HG02981 (cell line): ENCODE data around the gene ABCA7.

Experiments
- ATAC-seq: cut with Tn5 transposase; IDR thresholded peaks from one replicate; pipeline ENCODE4 v1.9.1; 2021; ENCODE audit warnings: mild to moderate bottlenecking, moderate library complexity; ENCODE audit not compliant: unreplicated experiment

ABCA7 gene, protein sequence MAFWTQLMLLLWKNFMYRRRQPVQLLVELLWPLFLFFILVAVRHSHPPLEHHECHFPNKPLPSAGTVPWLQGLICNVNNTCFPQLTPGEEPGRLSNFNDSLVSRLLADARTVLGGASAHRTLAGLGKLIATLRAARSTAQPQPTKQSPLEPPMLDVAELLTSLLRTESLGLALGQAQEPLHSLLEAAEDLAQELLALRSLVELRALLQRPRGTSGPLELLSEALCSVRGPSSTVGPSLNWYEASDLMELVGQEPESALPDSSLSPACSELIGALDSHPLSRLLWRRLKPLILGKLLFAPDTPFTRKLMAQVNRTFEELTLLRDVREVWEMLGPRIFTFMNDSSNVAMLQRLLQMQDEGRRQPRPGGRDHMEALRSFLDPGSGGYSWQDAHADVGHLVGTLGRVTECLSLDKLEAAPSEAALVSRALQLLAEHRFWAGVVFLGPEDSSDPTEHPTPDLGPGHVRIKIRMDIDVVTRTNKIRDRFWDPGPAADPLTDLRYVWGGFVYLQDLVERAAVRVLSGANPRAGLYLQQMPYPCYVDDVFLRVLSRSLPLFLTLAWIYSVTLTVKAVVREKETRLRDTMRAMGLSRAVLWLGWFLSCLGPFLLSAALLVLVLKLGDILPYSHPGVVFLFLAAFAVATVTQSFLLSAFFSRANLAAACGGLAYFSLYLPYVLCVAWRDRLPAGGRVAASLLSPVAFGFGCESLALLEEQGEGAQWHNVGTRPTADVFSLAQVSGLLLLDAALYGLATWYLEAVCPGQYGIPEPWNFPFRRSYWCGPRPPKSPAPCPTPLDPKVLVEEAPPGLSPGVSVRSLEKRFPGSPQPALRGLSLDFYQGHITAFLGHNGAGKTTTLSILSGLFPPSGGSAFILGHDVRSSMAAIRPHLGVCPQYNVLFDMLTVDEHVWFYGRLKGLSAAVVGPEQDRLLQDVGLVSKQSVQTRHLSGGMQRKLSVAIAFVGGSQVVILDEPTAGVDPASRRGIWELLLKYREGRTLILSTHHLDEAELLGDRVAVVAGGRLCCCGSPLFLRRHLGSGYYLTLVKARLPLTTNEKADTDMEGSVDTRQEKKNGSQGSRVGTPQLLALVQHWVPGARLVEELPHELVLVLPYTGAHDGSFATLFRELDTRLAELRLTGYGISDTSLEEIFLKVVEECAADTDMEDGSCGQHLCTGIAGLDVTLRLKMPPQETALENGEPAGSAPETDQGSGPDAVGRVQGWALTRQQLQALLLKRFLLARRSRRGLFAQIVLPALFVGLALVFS (N-terminal part only)

DNA sequence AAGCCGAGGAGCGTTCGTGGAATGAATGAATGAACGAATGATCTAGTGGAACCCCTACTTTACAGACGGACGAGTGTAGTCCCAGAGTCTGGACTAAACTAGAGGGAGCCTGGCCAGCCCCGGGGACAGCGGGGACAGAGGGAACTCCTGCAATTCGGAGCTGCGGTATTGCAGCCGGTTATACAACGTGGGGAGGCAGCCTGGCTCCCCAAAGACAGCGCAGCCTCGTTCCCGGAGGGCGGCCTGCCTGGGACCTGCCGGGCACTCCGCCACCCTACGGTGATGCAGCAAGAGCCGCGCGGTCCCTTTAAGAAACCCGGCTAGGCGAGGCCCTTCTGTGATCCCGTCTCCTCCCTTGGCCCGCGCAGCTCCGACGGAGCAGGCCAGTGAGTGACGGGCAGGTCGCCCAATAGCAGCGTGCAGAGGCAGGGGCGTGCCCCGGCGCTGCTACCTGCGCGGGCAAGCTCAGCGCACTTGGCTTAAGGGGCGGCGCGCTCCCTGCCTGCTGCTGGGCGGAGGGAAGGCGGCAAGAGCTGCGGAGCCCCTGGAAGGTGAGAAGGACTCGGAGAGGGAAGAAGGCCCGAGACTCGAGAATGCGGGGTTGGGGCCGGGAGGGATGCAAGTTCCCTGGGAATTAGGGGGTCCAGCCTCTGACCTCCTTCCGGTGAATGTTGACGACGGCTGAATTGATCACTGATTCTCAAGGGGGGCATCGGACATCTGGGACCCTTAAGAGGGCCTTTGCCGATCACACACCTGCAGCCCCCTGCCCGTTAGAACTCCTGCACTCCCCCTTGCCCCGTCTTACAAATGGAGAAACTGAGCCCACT lies at the start of gene ABCA7:
ABCA7 (plus strand) TSS at position 462 of the 830 bp plus-strand sequence. CDS start 1,255 bp downstream, outside the sequence.
- peak; percentile 69 for ATAC-seq

DNA sequence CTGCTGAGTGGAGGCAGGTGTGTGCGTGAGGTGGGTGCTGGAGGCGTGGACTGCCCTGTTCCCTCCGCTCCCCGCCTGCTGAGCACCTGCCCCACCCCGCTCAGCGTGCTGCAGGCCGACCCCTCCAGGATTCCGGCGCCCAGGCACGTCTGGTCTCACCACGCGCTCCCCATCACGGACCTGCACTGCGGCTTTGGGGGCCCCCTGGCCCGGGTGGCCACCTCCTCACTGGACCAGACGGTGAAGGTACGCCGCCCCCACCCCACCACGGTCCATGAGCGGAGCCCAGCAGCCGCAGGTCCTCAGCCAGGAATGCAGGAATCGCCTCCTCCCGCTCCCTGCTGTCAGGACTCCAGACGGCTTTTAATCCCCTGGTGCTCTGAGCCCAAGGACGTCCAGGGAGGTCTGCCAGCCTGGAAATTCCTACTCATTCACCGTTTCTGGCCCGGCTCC lies 49.8 kb upstream of the ABCA7 start:
- no peak for ATAC-seq

DNA sequence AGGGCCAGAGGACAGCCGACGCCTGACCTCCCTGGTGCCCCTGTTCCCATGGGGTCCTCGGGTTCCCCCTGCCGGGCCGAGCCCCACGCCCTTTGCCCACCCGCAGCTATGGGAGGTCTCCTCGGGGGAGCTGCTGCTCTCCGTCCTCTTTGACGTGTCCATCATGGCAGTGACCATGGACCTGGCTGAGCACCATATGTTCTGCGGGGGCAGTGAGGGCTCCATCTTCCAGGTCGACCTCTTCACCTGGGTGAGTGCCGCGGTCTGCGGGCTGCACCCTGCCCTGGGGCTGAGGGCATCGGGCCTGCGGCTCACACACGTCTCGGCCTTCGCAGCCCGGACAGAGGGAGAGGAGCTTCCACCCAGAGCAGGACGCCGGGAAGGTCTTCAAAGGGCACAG lies 49.2 kb upstream of the ABCA7 start:
- ATAC-seq: no peak

DNA sequence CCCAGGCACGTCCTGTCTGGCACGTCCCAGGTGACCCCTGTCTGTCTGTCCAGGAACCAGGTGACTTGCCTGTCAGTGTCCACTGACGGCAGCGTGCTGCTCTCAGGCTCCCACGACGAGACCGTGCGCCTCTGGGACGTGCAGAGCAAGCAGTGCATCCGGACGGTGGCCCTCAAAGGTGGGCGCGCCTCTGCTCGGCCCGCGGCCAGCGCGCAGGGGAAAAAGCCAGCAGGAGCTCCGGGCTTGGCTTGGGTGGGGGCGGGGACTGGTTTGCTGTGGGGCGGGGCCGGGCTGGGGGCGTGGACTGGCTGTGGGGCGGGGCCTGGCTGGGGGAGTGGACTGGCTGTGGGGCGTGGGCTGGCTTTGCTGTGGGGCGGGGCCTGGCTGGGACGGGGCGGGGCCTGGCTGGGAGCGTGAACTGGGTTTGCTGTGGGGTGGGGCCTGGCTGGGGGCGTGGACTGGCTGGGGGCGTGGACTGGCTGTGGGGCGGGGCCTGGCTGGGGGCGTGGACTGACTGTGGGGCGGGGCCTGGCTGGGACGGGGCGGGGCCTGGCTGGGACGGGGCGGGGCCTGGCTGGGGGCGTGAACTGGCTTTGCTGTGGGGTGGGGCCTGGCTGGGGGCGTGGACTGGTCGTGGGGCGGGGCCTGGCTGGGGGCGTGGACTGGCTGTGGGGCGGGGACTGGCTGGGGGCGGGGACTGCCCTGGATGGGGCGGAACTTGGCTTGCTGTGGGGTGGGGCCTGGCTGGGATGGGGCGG lies 48.6 kb upstream of the ABCA7 start:
- no peak for ATAC-seq

DNA sequence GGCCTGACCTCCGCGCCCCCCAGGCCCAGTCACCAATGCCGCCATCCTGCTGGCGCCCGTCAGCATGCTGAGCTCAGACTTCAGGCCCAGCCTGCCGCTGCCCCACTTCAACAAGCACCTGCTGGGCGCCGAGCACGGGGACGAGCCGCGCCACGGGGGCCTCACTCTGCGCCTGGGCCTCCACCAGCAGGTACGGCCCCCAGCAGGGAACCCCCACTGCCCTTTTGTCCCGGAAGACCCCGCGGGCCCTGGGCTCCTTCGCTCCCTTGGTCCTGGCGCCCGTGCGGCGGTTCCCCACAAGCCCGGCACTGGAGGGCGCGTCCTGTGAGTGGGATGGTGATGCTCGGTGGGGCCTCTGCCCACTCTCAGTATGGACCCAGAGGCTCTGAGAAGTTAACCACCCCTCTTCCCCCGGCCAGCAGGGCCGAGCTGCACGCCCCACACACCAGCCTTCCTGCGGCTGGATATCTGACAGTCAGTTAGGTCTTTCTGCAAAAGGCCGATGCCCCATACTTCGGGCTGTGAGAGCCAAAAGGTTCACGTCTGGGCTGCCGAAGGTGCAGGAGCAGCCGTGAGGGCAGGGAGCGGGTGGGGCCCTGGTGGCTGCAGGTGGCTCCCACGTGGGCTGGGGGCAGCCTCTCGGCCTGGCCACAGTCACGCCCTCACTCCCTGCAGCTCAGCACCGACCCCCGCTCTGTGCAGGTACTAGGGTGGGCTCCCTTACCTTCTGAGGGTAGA lies 47.8 kb upstream of the ABCA7 start:
- ATAC-seq: no peak

DNA sequence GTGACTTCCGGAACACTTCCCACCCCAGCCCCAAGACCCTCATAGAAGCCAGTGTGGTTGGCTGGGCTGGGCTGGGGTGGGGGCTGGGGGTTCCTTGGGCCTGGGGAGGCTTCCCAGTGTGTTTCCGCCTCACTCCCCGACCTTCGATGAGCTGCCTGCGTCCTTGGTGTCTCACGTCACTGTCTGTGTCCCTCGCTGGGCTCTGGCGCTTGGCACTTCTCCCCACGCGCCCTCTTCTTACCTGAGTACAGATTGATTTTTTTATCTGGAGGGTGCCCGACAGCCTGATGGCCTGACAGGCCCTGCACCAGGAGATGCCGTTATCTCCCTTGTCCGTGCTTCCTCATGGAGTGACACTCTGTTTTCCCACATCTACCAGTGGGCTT lies 47.2 kb upstream of the ABCA7 start:
- no peak for ATAC-seq

DNA sequence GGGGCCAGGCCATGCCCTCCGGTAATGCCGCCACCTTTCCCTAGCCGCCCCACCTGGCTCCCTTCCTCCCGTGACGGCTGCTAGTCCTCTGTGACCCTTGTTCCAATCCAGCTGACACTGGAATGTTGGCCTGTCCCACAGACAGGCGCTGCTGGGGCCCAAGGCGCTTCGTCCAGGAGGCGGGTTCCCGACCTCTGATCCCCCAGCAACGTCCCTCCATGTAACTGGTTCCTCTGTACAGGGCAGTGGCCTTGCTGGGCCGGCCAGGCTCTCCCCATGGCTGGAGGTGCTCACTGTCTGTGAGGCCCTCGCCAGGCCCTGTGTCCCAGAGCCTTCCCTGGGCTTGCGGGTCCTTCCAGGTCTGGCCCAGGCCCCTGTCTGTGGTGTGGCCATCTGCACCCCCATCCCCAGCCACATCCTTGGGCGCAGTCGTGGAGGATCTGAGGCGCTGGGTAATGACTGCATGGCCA lies 46.5 kb upstream of the ABCA7 start:
- ATAC-seq: no peak

DNA sequence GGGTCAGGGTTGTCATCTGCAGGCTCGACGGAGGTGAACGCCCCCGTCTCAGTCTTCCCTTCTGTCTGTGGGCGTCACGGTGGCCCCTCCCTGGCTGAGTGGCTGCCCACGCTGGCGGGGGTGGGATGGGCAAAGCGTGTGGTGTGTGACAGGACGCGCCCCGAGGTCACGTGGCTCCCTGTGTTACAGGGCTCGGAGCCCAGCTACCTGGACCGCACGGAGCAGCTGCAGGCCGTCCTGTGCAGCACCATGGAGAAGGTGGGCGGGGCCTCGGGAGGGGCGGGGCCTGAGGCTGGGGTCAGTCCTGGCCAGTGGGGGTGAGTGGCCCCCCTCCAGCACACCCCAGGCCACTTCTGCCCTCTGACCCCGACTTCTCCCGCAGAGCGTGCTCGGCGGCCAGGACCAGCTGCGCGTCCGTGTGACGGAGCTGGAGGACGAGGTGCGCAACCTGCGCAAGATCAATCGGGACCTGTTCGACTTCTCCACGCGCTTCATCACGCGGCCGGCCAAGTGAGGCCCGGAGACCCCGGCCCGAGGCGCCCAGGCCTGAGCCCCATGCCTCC lies 46.0 kb upstream of the ABCA7 start:
- ATAC-seq: no peak

DNA sequence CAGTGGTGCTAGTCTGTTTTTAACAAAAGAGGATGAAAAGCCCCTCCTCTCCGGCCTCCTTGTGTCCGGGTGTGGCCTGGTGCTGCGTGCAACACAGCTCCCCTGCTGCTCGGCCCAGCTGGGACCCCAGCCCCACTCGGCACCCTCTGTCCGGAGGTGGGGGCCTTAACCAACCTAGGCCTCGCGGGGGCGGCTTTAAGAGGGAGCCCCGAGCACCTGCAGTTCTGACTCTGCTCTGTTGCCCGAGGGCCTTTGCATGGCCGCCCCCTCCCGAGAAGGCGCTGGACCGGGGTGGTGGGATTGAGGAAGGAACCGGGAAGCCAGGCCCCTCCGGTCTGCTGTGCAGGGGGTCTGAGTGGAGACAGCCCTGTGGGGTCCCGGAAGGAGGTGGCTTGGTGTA lies 45.4 kb upstream of the ABCA7 start:
- ATAC-seq: no peak

DNA sequence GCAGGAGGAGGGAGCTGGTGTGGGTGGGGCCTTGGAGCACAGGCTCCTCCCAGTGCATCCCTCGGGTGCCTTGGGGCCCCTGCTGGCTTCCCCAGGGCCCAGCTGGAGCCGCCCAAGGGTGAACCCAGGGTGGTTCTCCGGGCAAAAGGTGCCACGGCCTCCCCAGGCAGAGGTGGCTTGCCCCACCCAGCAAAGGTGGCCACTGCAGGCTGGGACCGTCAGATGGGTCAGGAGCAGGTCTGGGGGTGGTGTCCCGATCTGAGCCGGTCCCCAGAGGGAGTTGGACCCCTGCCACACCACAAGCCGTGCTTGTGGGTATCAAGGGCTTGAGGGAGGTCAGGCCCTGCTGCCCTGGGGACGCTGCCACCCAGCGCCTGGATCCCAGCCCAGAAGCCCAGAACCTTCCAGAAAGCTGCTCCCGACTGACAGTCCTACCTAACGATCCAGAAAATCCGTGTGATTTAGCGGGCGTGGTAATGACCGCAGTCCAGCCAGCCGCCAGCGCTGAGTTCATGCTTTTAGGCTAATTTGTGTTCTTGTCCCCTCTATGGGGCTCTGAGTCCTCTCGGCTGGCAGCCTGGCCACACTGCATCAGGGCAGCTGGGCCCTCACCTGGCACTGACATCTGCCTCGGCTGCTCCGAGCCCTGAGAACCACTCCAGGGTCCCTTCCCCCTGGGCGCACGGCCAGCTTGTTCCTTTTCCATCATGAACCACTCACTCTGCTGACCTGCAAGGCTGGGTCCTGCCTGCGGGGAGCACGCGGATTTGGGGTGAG lies 44.7 kb upstream of the ABCA7 start:
- no peak for ATAC-seq

DNA sequence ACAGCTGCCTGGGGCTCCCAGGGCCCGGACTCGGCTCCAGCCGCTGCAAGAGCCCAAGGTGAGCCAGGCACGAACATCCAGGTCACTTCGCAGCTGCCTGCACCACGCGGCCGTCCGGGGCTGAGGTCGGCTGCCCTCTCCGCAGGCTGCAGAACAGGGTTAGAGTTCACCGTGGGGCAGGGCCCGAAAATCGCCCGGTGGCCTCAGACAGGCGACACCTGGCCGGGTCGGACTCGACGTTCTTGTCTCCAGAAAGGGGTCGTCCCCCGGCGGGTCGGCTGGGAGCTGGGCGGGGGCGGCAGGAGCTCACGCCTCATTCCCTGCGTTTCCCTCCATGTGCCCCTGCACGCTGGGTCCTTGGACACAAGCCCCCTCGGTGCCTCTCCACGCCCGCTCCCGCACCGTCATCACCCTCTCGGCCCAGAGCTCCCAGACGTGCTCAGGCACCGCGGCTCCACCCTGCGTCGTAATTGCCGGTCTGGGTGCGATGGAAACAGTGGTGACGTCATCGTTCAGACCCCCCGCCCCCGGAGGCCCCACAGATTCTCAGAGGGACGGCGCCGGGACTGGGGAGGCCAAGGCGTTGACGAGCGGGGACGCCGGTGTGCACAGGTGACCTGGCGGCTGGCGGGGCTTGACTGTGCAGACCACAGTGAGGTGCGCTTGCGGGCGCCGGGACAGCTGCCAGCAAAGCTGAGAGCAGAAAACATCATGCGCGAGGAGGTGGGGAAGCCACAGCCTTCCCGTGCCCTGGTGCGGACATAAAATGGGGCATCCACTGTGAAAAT lies 43.7 kb upstream of the ABCA7 start:
- ATAC-seq: no peak

DNA sequence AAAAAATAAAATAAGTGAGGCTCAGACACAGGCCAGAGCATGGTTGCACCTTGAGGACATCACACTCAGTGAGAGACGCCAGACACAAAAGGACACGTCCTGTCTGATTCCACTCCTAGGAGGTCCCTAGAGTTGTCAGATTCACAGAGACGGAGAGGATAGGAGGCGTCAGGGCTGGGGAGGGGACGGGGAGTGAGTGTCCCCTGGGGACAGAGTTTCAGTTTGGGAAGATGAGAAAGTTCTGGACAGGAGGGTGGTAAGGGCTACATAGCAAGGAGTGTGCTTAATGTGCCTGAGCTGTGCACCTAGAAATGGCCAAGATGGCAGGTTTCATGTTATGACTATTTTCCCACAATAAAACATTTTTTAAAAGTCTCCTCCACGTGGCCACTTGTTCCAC lies 41.8 kb upstream of the ABCA7 start:
- ATAC-seq: no peak

DNA sequence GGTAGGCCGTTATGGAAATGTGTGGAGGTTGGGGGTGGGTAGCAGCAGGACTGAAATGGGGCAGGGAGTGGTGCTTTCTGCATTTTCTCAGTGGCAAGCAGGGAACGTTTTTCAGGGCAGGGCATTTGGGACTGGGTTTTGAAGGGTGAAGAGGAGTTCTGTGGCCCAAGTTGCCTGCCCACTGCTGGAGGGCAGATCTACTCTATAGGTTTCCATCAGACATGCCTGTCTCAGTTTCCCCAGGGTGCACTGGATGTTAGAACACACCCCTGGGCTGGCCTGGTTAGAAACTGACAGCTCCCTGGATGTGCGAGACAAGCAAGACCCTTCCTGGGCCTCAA lies 40.6 kb upstream of the ABCA7 start:
- no peak for ATAC-seq

DNA sequence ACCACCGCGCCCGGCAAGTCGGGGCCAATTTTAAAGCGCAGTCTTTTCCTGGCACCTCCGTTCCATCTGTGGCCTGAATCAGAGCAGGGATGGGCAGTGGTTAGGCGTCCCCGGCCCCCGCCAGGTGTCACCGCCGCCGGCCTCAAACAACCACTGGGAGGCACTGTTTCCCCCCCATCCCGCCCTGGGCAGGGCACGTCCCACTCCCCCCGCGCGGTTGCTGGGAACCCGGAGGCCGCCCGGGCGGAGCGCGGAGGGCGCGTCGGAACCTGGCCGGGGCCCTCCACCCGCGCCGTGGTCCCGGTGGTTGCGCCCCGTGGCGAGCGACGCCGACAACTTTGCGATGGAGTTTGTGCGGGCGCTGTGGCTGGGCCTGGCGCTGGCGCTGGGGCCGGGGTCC lies 39.8 kb upstream of the ABCA7 start, which contains the start of gene GRIN3B:
GRIN3B (plus strand) TSS at position 325 of the 400 bp plus-strand sequence; CDS start at position 344, 19 bp downstream.
- no peak for ATAC-seq

DNA sequence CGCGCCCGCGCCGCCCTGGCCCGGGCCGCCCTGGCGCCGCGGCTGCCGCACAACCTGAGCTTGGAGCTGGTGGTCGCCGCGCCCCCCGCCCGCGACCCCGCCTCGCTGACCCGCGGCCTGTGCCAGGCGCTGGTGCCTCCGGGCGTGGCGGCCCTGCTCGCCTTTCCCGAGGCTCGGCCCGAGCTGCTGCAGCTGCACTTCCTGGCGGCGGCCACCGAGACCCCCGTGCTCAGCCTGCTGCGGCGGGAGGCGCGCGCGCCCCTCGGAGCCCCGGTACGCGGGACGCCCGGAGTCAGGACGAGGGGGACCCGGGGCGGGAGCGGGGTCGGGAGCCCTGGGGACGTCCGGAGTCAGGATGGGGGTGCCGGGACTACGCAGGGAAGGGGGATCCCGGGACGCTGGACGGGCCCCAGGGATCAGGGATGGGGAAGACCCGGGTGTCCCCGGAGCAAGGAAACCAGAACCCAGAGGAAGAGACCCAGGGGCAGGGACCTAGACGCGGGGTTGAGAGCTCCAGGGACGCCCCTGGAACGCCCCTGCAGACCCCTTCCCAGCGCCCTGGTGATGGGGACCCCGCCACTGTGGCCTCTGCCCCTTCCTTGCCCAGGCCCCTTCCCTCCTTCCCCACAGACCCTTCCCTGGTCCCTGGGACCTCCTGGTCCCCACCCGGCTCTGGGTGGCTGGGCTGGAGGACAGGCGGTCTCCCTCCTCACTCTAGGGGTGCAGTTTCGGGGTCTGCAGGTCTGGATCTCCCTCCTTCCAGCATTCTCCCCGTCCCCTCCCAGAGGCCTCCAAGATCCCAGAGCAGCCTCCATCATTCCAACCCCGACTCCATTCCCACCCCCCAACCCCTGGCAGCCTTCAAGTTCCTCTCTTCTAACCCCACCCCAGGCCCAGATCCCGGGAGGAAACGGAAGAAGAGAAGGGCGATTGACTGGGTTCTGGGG lies 39.0 kb upstream of the ABCA7 start:
- ATAC-seq: no peak
